Mesendoderm (in vitro differentiated cells): ENCODE measurements around the gene STX18.
"Not testable (repeated sequence)": the region's sequence is repeated elsewhere in the genome, so short reads cannot be mapped to it uniquely, and the experiment has no call there.

Source experiments
- DNase-seq: peaks from one replicate; pipeline ENCODE4 v3.0.0; 2013
- H2AK5ac ChIP-seq: 2 replicates; pipeline ENCODE4 v1.6.1; 2013; ENCODE audit warnings: low read length, inconsistent platforms
- H2BK120ac ChIP-seq: 2 replicates; pipeline ENCODE4 v1.6.1; 2013; ENCODE audit warnings: low read depth, mild to moderate bottlenecking, low read length, moderate library complexity, mixed read lengths
- H2BK15ac ChIP-seq: replicated peaks from 2 replicates; pipeline ENCODE4 v1.6.1; 2013; ENCODE audit warnings: low read depth, mild to moderate bottlenecking, moderate library complexity
- H2BK5ac ChIP-seq: 2 replicates; pipeline ENCODE4 v1.6.1; 2013; ENCODE audit warnings: low read length, inconsistent platforms
- H3K18ac ChIP-seq: 2 replicates; pipeline ENCODE4 v1.6.1; 2013; ENCODE audit warnings: mild to moderate bottlenecking, low read length, mixed read lengths
- H3K23ac ChIP-seq: one replicate; pipeline ENCODE4 v1.6.1; 2013; ENCODE audit warnings: low read length
- H3K27ac ChIP-seq: 2 replicates; pipeline ENCODE4 v1.5.1; 2013; ENCODE audit warnings: low read depth, mild to moderate bottlenecking, inconsistent platforms, low read length, moderate library complexity
- H3K27me3 ChIP-seq: 2 replicates; pipeline ENCODE4 v1.6.1; 2013; ENCODE audit warnings: low read length, control low read depth, mild to moderate bottlenecking, inconsistent platforms; ENCODE audit not compliant: insufficient read depth, poor library complexity
- H3K36me3 ChIP-seq: 2 replicates; pipeline ENCODE4 v1.6.1; 2013; ENCODE audit warnings: low read length, inconsistent platforms; ENCODE audit not compliant: control insufficient read depth, insufficient read depth
- H3K4ac ChIP-seq: one replicate; pipeline ENCODE4 v1.6.1; 2013; ENCODE audit warnings: low read depth, mild to moderate bottlenecking, low read length, moderate library complexity
- H3K4me1 ChIP-seq: 2 replicates; pipeline ENCODE4 v1.6.1; 2013; ENCODE audit warnings: low read depth, low read length, inconsistent platforms; ENCODE audit not compliant: control insufficient read depth
- H3K4me2 ChIP-seq: 2 replicates; pipeline ENCODE4 v1.6.1; 2013; ENCODE audit warnings: low read length
- H3K4me3 ChIP-seq: 2 replicates; pipeline ENCODE4 v1.5.1; 2013; ENCODE audit warnings: mild to moderate bottlenecking, low read length
- H3K56ac ChIP-seq: one replicate; pipeline ENCODE4 v1.6.1; 2013; ENCODE audit warnings: low read length
- H3K79me1 ChIP-seq: 2 replicates; pipeline ENCODE4 v1.6.1; 2013; ENCODE audit warnings: low read length, inconsistent platforms
- H3K79me2 ChIP-seq: 2 replicates; pipeline ENCODE4 v1.6.1; 2013; ENCODE audit warnings: mild to moderate bottlenecking, low read length; ENCODE audit not compliant: control insufficient read depth, insufficient read depth
- H3K9ac ChIP-seq: 2 replicates; pipeline ENCODE4 v1.6.1; 2013; ENCODE audit warnings: low read length, inconsistent platforms
- H4K5ac ChIP-seq: one replicate; pipeline ENCODE4 v1.6.1; 2013; ENCODE audit warnings: low read length
- H4K8ac ChIP-seq: one replicate; pipeline ENCODE4 v1.6.1; 2013; ENCODE audit warnings: low read depth, mild to moderate bottlenecking, control low read depth, low read length, moderate library complexity
- WGBS: extraction: QIAGEN DNeasy Blood & Tissue Kit; methylation state at CpG from one replicate; pipeline ENCODE4 v1.1.7; 2013; ENCODE audit warnings: low lambda C conversion rate, missing lambda C conversion rate; ENCODE audit not compliant: insufficient coverage; ENCODE audit errors: extremely low coverage; 5-methylcytosine and 5-hydroxymethylcytosine counted together

The STX18 gene

DNA sequence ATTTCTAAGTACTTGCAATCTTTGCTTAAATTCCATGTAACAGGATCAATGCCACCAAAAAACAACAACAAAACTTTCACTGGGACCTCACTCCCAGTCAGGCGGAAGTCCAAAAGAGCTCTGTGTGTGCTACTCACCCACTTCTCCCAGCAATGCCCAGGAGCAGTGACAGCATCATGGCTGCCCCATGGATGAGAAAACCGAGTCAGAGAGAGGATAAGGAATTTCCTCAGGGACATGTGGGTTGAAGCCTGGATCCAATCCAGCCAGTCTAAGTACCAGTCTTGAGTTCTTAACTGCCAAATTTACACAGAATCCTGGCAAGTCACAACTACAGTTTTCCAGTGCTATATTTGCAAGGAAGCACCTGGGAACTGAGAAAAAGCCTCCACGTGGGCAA is 64.5 kb downstream of the STX18 start:
- H4K5ac ChIP-seq: no peak overlapping the region
- H3K4me2 ChIP-seq: no peak overlapping the region
- no peaks in the 10 kb centered on the region for H3K4me1 ChIP-seq
- no peak overlapping the region for H2BK5ac ChIP-seq
- H2BK15ac ChIP-seq: no peak overlapping the region
- no peaks in the 10 kb centered on the region for H3K36me3 ChIP-seq
- no peak overlapping the region for H2BK120ac ChIP-seq
- H3K9ac ChIP-seq: no peak overlapping the region
- H3K27ac ChIP-seq: no peak overlapping the region
- H3K4me3 ChIP-seq: no peak overlapping the region
- H3K79me2 ChIP-seq: no peaks in the 10 kb centered on the region
- H3K79me1 ChIP-seq: no peaks in the 10 kb centered on the region
- no peak overlapping the region for H4K8ac ChIP-seq
- no CpG with 5 or more reads among the region's 3 CpGs for WGBS
- DNase-seq: no peak
- H3K56ac ChIP-seq: no peak overlapping the region
- H3K18ac ChIP-seq: no peak overlapping the region
- no peak overlapping the region for H3K23ac ChIP-seq
- H3K27me3 ChIP-seq: no peaks in the 10 kb centered on the region
- no peak overlapping the region for H3K4ac ChIP-seq
- H2AK5ac ChIP-seq: no peak overlapping the region

DNA sequence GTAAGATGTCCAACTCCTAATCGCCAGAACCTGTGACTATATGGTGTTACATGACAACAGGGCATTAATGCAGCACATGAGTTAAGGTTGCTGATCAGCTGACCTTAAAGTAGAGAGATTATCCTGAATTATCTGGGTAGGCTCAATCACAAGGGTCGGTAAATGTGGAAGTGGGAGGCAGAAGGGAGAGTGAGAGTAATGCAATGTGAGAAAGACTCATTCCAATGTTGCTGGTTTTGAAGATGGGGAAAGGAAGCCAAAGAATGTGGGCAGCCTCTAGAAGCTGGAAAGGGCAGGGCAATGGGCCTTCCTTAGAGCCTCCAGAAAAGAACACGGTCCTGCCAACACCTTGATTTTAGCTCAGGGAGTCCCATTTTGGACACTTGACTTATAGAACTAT is 67.4 kb downstream of the STX18 start:
- H3K18ac ChIP-seq: no peak overlapping the region
- no peak overlapping the region for H2BK15ac ChIP-seq
- no peaks in the 10 kb centered on the region for H3K36me3 ChIP-seq
- no peak overlapping the region for H3K27ac ChIP-seq
- no peak overlapping the region for H3K23ac ChIP-seq
- H2BK5ac ChIP-seq: no peak overlapping the region
- DNase-seq: no peak
- H3K4me1 ChIP-seq: no peaks in the 10 kb centered on the region
- no peak overlapping the region for H3K4ac ChIP-seq
- H3K4me2 ChIP-seq: no peak overlapping the region
- H4K5ac ChIP-seq: no peak overlapping the region
- H3K27me3 ChIP-seq: no peaks in the 10 kb centered on the region
- no peak overlapping the region for H3K56ac ChIP-seq
- H3K9ac ChIP-seq: no peak overlapping the region
- no CpG with 5 or more reads among the region's 3 CpGs for WGBS
- no peaks in the 10 kb centered on the region for H3K79me1 ChIP-seq
- H3K4me3 ChIP-seq: no peak overlapping the region
- H4K8ac ChIP-seq: no peak overlapping the region
- no peak overlapping the region for H2BK120ac ChIP-seq
- H3K79me2 ChIP-seq: no peaks in the 10 kb centered on the region
- no peak overlapping the region for H2AK5ac ChIP-seq

DNA sequence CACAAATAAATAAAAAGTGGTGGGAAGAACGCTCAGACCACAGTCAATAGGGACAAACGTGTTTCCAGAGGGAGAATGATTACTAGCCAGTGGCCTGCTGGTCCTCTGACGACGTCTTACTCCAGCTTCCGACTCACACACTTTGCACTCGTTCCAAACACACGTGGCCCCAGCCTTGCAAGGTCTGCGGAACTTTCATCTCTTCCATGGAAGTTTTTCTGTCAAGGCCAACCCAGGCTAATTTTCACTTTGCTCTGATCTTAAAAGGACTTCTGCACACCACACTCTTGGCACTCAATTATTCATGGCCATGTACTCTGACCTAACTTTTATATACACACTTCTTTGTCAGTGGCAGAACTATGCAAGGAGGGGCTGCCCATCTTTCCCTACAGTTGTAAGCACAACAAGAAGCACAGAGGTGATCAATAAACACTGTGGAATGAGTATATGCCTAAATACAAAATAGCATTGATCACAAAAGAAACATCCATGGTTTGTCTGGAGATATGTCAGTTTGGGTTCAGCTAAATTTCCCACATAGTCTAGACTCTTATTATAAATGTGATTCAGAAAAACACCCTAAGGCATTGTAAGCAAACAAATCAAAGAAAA is 69.4 kb downstream of the STX18 start:
- no peak for DNase-seq
- no peak overlapping the region for H3K56ac ChIP-seq
- no peak overlapping the region for H3K4me2 ChIP-seq
- H3K4me3 ChIP-seq: no peak overlapping the region
- H3K4me1 ChIP-seq: no peaks in the 10 kb centered on the region
- no peak overlapping the region for H2BK15ac ChIP-seq
- H4K8ac ChIP-seq: no peak overlapping the region
- H3K79me2 ChIP-seq: no peaks in the 10 kb centered on the region
- H3K23ac ChIP-seq: no peak overlapping the region
- H3K4ac ChIP-seq: no peak overlapping the region
- H3K27ac ChIP-seq: no peak overlapping the region
- no peak overlapping the region for H2BK120ac ChIP-seq
- no peaks in the 10 kb centered on the region for H3K79me1 ChIP-seq
- H3K18ac ChIP-seq: no peak overlapping the region
- no peak overlapping the region for H2BK5ac ChIP-seq
- no peak overlapping the region for H2AK5ac ChIP-seq
- WGBS: no CpG with 5 or more reads among the region's 8 CpGs
- H3K36me3 ChIP-seq: no peaks in the 10 kb centered on the region
- no peak overlapping the region for H4K5ac ChIP-seq
- H3K9ac ChIP-seq: no peak overlapping the region
- H3K27me3 ChIP-seq: no peaks in the 10 kb centered on the region

DNA sequence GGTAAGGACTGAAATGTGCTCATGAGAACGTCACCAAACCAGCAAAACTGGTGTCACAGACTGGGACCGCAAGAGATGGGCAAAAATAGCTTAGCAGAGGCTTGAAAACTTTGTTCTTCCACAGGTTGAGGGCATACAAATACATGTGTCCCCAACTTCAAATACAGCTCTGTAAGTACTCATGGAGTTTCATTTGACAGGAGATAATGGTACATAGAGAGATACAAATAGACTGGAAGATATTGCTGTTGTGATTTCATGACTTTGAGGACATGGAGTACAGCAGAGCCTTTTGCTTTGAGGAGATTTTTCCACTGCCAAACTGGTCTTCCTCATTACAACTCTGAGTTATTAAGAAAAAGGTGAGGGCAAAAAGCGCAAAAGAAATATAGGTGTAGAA is 70.7 kb downstream of the STX18 start:
- Histone ChIP-seq H4K8ac (no peak overlapping the region), H2BK15ac (no peak overlapping the region), H3K9ac (no peak overlapping the region), H3K56ac (no peak overlapping the region), H2AK5ac (no peak overlapping the region), H3K4me1 (no peaks in the 10 kb centered on the region), H2BK120ac (no peak overlapping the region), H3K27ac (no peak overlapping the region), H3K27me3 (no peaks in the 10 kb centered on the region), H4K5ac (no peak overlapping the region), H2BK5ac (no peak overlapping the region), H3K79me2 (no peaks in the 10 kb centered on the region), H3K4me3 (no peak overlapping the region), H3K79me1 (no peaks in the 10 kb centered on the region), H3K23ac (no peak overlapping the region), H3K18ac (no peak overlapping the region), H3K4me2 (no peak overlapping the region), H3K36me3 (no peaks in the 10 kb centered on the region), H3K4ac (no peak overlapping the region)
- DNase-seq: no peak
- no CpG with 5 or more reads among the region's 3 CpGs for WGBS

DNA sequence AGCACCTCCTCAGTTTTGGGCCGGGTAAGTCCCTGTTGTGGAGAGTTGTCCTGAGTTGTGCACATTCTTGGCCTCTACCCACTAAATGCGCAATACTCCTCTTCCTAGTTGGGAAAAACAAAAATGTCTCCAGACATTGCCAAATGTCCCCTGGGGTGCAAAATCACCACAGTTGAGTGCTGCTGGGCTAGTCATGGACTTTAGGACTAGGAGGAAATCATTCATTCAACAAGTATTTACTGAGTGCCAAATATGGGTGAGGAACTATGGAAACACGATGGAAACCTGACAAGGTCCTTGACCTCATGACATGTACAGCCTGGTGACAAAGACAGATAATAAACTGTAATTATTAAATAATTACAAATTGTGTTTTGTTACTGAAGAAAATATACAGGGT is 71.6 kb downstream of the STX18 start:
- no CpG with 5 or more reads among the region's 3 CpGs for WGBS
- Histone ChIP-seq H3K4me3 (no peak overlapping the region), H3K9ac (no peak overlapping the region), H3K4ac (no peak overlapping the region), H2AK5ac (no peak overlapping the region), H3K27ac (no peak overlapping the region), H4K8ac (no peak overlapping the region), H3K4me1 (no peaks in the 10 kb centered on the region), H3K36me3 (no peaks in the 10 kb centered on the region), H3K27me3 (no peaks in the 10 kb centered on the region), H2BK15ac (no peak overlapping the region), H3K79me1 (no peaks in the 10 kb centered on the region), H3K23ac (no peak overlapping the region), H2BK120ac (no peak overlapping the region), H3K56ac (no peak overlapping the region), H4K5ac (no peak overlapping the region), H3K18ac (no peak overlapping the region), H3K79me2 (no peaks in the 10 kb centered on the region), H2BK5ac (no peak overlapping the region), H3K4me2 (no peak overlapping the region)
- DNase-seq: no peak

DNA sequence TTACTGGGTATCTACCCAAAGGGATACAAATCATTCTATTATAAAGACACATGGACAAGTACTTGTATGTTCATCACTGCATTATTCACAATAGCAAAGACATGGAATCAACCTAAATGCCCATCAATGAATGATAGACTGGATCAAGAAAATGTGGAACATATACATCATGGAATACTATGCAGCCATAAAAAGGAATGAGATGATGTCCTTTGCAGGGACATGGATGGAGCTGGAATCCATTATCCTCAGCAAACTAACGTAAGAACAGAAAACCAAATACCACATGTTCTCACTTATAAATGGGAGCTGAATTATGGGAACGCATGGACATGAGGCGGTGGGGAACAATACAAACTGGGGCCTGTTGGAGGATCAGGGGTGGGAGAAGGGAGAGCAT is 76.6 kb downstream of the STX18 start:
- not testable (repeated sequence) for H3K9ac ChIP-seq, H3K27me3 ChIP-seq, H3K79me2 ChIP-seq, H3K79me1 ChIP-seq, H2BK120ac ChIP-seq, H3K4me2 ChIP-seq, H3K23ac ChIP-seq, H3K4ac ChIP-seq, H3K4me3 ChIP-seq, DNase-seq, H3K36me3 ChIP-seq, H4K8ac ChIP-seq, H3K56ac ChIP-seq, H4K5ac ChIP-seq, H2BK5ac ChIP-seq, H2AK5ac ChIP-seq, H3K18ac ChIP-seq, H3K27ac ChIP-seq, H2BK15ac ChIP-seq, H3K4me1 ChIP-seq
- WGBS: no CpG with 5 or more reads among the region's 3 CpGs
